ENCODE results near the gene DENND5A. TPM values are rescaled to one million over a fixed set of nuclear protein-coding genes. Genes with fewer than 3 reads are reported as not detected.

Gene DENND5A
- total RNA-seq, 1 experiment from 2014 or later, result 58.0 TPM

DNA sequence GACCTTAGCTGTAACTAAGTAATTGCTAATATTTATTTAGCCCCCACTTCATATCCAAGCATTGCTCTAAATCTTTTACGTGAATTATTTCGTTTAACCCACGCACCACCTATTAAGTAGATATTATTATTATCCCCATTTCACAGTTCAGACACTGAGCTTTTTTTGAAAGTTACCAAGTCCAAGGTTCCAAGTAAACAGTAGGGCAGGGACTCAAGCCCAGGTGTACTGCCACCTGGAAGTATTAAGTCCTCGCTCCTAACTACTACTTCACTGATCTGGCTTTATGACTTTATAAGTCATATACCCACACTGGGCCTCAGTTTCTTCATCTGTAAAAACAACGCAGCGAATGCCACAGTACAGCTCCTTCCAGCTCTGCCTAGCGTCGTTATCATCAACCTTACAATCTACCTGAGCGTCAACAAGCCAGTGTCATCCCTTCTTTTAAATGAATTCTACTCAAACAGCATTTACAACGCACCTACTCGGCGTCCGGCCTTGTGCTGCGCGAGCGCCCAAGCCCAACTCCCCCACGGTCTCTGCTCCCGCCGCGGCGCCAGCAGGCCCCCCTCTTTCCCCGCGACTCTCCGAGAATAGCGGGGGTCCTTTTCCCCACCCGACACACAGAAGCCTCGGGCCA lies 48.6 kb upstream of the DENND5A start:
- no peaks in the 10 kb centered on the region for H3K27me3 ChIP-seq (replicated peaks; ENCODE audit: control insufficient read depth, insufficient read depth, low read length)
- H3K9me3 Mint-ChIP-seq (ENCODE audit: unreplicated experiment), result peaks cover under 1% of the 10 kb centered on the region
- intact Hi-C loops (cut with micrococcal nuclease; ENCODE audit: unreplicated experiment), result loop anchor here (1.0 to 5.0 kb wide), 4 partner anchors 36 to 147 kb away; partner anchors contain the start of gene ZNF143
- H3K27ac Mint-ChIP-seq (ENCODE audit: unreplicated experiment), result peak overlapping the region; percentile 99
- peak in 1 of 2 experiments; percentile 46 for DNase-seq
- peaks cover 21% of the 10 kb centered on the region for H3K4me1 Mint-ChIP-seq (ENCODE audit: low read depth, unreplicated experiment)
- peaks cover 18% of the 10 kb centered on the region for H3K36me3 Mint-ChIP-seq (ENCODE audit: insufficient read depth, unreplicated experiment)
- BruUV-seq (replicated peaks), result TSS peak; percentile 50
- no peaks in the 10 kb centered on the region; the same call in 1 of the 2 replicates for H3K36me3 ChIP-seq (ENCODE audit: control insufficient read depth, insufficient read depth, low read length)
- no peaks in the 10 kb centered on the region for H3K9me3 ChIP-seq
- H3K4me1 ChIP-seq, result peaks cover 36% of the 10 kb centered on the region
- no peaks in the 10 kb centered on the region for H3K27me3 Mint-ChIP-seq (ENCODE audit: insufficient read depth, unreplicated experiment)
- peak overlapping the region; percentile 87 for H3K4me3 Mint-ChIP-seq (ENCODE audit: unreplicated experiment)
- POLR2A ChIA-PET, result interaction anchor here (0.6 to 1.7 kb wide), 2 partner anchors 9 to 50 kb away, joined by 3 to 11 read pairs; no protein-coding TSS in a partner anchor
- peak overlapping the region; percentile 98 for H3K4me3 ChIP-seq (ENCODE audit: low read depth, low read length)
- TF ChIP-seq, protein P1, sequence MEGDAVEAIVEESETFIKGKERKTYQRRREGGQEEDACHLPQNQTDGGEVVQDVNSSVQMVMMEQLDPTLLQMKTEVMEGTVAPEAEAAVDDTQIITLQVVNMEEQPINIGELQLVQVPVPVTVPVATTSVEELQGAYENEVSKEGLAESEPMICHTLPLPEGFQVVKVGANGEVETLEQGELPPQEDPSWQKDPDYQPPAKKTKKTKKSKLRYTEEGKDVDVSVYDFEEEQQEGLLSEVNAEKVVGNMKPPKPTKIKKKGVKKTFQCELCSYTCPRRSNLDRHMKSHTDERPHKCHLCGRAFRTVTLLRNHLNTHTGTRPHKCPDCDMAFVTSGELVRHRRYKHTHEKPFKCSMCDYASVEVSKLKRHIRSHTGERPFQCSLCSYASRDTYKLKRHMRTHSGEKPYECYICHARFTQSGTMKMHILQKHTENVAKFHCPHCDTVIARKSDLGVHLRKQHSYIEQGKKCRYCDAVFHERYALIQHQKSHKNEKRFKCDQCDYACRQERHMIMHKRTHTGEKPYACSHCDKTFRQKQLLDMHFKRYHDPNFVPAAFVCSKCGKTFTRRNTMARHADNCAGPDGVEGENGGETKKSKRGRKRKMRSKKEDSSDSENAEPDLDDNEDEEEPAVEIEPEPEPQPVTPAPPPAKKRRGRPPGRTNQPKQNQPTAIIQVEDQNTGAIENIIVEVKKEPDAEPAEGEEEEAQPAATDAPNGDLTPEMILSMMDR (IDR thresholded peaks at IDR 0.05; ENCODE audit: insufficient read depth in 1 of 2, low read depth in 1 of 2, low read length in 1 of 2, severe bottlenecking in 1 of 2, unreplicated experiment in 1 of 2), result no peak
- CTCF ChIA-PET, result no interaction called here

DNA sequence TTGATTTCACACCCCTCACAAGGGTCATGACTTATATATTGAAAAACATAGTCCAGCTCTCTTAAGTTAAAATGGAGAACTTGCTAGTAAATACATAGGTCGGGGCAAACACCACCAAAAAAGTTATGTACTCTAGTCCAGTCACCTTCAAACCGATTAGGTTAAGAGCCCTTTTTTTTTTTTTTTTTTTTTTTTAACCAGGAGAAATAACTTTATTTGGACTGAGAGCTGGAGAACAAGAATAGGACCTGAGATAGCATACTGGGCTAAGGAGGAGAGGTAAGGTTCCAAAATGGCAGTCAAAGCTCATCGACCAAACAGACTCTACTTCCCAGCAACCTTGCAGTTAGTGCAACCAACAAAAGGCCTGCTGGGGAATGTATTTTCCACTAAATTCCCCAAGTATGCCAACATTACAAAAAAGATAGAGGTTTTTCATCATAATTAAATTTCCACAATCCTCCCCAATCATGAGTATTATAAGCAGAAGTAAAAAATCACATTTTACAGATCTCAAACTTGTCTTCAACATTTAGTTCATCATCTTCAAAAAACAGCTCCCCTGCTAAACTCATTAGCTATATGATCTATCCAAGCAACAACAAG lies 45.4 kb upstream of the DENND5A start:
- no TSS peak for BruUV-seq (replicated peaks)
- Histone ChIP-seq H3K27me3 (replicated peaks; ENCODE audit: control insufficient read depth, insufficient read depth, low read length) (no peaks in the 10 kb centered on the region), H3K36me3 (ENCODE audit: control insufficient read depth, insufficient read depth, low read length) (no peaks in the 10 kb centered on the region; the same call in 1 of the 2 replicates), H3K4me1 (peaks cover 25% of the 10 kb centered on the region), H3K9me3 (no peaks in the 10 kb centered on the region), H3K4me3 (ENCODE audit: low read depth, low read length) (no peak overlapping the region)
- ChIA-PET POLR2A (interaction anchor here (0.6 kb wide), 1 partner anchor 69 kb away, joined by 3 read pairs; no protein-coding TSS in a partner anchor), CTCF (interaction anchor here (0.6 kb wide), 1 partner anchor 9 kb away, joined by 4 read pairs; no protein-coding TSS in a partner anchor)
- no peak overlapping the region for H3K27ac Mint-ChIP-seq (ENCODE audit: unreplicated experiment)
- TF ChIP-seq, protein P1 (IDR thresholded peaks at IDR 0.05; ENCODE audit: insufficient read depth in 1 of 2, low read depth in 1 of 2, low read length in 1 of 2, severe bottlenecking in 1 of 2, unreplicated experiment in 1 of 2), result no peak
- no peak overlapping the region for H3K4me3 Mint-ChIP-seq (ENCODE audit: unreplicated experiment)
- H3K27me3 Mint-ChIP-seq (ENCODE audit: insufficient read depth, unreplicated experiment), result no peaks in the 10 kb centered on the region
- H3K4me1 Mint-ChIP-seq (ENCODE audit: low read depth, unreplicated experiment), result peaks cover 30% of the 10 kb centered on the region
- DNase-seq, result no peak
- peaks cover 24% of the 10 kb centered on the region for H3K36me3 Mint-ChIP-seq (ENCODE audit: insufficient read depth, unreplicated experiment)
- H3K9me3 Mint-ChIP-seq (ENCODE audit: unreplicated experiment), result peaks cover 10% of the 10 kb centered on the region
- intact Hi-C loops (cut with micrococcal nuclease; ENCODE audit: unreplicated experiment), result loop anchor here (5.0 kb wide), 1 partner anchor 33 kb away; no protein-coding TSS in a partner anchor

DNA sequence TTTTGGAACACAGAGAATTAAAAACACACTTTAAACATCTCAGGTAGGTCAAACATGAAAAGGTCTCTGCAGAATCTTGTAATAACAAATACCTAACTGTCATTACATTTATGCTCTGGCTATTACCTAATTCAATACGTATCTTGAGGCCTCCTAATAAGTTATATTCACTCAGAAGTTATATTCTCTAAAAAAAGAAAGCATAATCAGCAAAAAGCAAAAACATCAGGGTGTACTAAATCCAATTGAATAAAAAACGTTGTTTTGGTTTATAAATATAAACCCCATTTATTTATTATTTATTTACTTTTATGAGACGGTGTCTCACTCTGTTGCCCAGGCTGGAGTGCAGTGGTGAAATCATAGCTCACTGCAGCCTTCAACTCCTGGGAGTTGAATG lies 39.0 kb upstream of the DENND5A start:
- peaks cover 15% of the 10 kb centered on the region for H3K4me1 Mint-ChIP-seq (ENCODE audit: low read depth, unreplicated experiment)
- POLR2A ChIA-PET, result interaction anchor here (0.6 kb wide), 1 partner anchor 9 kb away, joined by 3 read pairs; no protein-coding TSS in a partner anchor
- no peaks in the 10 kb centered on the region for H3K9me3 ChIP-seq
- H3K27me3 Mint-ChIP-seq (ENCODE audit: insufficient read depth, unreplicated experiment), result no peaks in the 10 kb centered on the region
- H3K27ac Mint-ChIP-seq (ENCODE audit: unreplicated experiment), result no peak overlapping the region
- BruUV-seq (replicated peaks), result no TSS peak
- CTCF ChIA-PET, result no interaction called here
- H3K36me3 ChIP-seq (ENCODE audit: control insufficient read depth, insufficient read depth, low read length), result no peaks in the 10 kb centered on the region; the same call in 1 of the 2 replicates
- no peaks in the 10 kb centered on the region for H3K27me3 ChIP-seq (replicated peaks; ENCODE audit: control insufficient read depth, insufficient read depth, low read length)
- H3K4me3 Mint-ChIP-seq (ENCODE audit: unreplicated experiment), result no peak overlapping the region
- H3K4me3 ChIP-seq (ENCODE audit: low read depth, low read length), result no peak overlapping the region
- peaks cover 10% of the 10 kb centered on the region for H3K9me3 Mint-ChIP-seq (ENCODE audit: unreplicated experiment)
- H3K36me3 Mint-ChIP-seq (ENCODE audit: insufficient read depth, unreplicated experiment), result peaks cover 8% of the 10 kb centered on the region
- no peak for DNase-seq
- TF ChIP-seq, protein P1 (IDR thresholded peaks at IDR 0.05; ENCODE audit: insufficient read depth in 1 of 2, low read depth in 1 of 2, low read length in 1 of 2, severe bottlenecking in 1 of 2, unreplicated experiment in 1 of 2), result no peak
- peaks cover 10% of the 10 kb centered on the region for H3K4me1 ChIP-seq
- intact Hi-C loops (cut with micrococcal nuclease; ENCODE audit: unreplicated experiment), result no loop called here

All from Caco-2 (cell line).